Skin of body (tissue), 2 donors: Measurements from ENCODE around the gene GOLM1. TPM values are rescaled to one million over a fixed set of nuclear protein-coding genes. Genes with fewer than 3 reads are reported as not detected.
"Not testable (repeated sequence)": the region's sequence is repeated elsewhere in the genome, so short reads cannot be mapped to it uniquely, and the experiment has no call there.

Source experiments
- DNase-seq: peaks from one replicate; lab custom pipeline; 2025; lab: John Stamatoyannopoulos, UW
- total RNA-seq: library from RNA; depleted of rRNA; stranded (reverse); fragments of >200 nt; gene quantifications from one replicate; pipeline ENCODE4 v1.2.3, GENCODE V29; 2014

GOLM1 gene
- total RNA-seq, 1 donor from 2014 or later: 26.0 TPM

DNA sequence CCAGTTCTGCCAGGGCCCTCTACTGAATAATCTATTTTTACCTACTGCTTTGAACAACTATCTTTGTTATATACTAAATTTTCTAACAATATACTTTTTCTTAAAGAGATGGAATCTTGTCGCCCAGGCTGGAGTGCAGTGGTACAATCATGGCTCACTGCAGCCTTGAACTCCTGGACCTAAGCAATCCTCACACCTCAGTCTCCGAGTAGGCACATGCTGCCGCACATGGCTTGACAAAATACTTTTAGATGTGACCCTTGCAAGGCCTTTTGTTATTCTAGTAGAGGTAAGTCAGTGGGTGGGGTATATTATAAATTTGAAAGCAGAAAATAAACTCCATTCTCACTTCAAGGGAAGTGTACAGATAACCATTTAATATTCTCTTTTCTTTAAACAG lies 7.9 kb downstream of the GOLM1 start:
- DNase-seq: no peak

DNA sequence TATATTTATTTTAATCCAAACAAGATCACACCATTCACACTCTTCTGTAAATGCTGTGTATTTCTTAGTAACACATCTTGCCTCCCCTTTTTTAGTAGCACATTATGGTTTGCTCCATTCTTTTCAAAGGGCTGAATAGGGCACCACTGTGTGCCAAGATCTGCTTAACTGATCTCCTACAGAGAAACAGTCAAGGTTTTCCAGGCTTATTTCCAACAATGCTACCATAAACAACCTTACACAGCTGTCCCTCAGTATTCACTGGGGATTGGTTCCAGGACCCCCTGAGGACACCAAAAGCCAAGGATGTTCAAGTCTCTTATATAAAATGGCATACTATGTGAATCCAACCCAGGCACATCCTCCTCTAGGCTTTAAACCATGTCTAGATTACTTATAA lies 16.5 kb downstream of the GOLM1 start:
- DNase-seq: no peak

DNA sequence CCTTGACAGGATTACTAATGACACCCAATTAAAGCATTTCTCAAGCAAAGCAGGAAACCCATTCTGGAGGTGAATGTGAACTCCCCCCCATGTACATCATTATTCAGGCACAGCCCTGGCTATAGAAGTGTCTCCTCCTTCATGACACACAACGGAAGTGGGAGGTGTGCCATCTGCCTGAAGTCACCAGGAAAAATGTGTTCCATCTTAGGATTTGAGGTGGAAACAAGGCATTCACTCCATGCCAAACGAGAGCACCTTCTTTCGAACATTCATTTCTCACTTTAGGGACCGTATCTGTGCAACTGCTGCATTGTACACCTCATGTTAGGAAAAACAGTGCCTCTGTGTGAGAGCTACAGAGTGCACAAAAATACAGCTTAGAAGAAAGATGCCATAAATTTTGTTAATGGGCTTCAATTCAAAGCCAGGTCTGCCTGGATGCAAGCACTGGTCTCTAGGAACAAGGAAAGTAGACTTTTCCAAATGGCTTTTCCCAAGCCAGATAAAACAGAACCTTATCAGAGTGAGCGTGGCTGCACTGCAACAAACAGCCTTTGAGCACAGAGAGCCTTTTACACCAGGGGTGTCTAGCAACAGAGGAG lies 19.4 kb downstream of the GOLM1 start:
- no peak for DNase-seq

DNA sequence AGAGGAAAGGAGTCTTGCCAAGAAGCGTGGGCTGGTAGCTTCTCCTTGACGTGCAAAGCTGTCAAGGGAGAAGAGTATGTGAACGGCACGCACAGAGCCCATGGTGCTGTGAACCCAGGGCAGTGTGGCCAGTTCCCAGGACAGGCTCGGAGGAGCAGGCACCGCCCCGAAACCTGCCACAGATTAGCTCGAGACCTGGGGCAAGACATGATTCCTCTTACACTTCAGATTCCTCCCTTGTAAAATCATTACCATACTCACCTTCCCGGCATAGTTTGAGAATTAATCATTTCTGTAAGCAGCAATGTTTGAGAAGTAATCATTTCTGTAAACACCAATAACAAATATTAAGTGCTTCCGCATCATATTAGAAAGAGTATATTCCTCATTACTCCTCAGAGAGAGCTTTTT lies 19.9 kb downstream of the GOLM1 start:
- no peak for DNase-seq

DNA sequence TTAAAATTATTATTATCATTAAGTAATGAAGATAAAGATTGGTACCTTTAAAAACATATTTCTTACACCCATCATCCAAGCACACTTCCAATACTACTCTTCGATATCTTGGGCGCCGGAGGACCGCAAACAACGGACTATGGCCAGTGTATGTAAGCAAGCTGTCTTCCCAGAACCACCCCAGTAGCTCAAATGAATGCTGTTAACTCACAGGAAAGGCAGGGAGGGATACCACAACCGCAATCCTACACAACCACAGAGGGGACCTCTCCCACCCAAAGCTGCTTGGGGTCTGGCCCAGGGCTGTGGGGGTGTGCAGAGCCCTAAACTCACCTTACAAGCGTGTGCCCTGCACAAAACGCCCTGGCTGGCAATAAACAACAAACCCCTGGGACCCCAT lies 20.6 kb downstream of the GOLM1 start:
- DNase-seq: no peak

DNA sequence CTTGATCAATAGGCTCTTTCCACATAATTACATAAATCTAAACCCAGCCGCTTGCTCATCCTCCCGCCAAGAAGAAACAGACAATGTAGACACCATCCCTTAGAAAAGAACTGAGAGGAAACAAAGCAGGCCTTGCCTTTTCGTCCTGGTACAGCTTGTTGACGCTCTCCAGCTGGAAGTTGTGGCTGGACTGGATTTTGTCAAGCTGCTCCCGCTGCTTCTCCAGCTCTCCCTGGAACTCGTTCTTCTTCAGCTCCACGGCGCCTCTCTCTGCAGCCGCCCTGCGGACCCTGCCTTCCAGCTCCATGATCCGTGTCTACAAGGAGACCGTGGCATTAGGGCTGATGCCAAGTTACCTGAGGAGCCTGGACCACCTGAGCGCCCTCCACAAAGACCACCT lies 22.1 kb downstream of the GOLM1 start:
- no peak for DNase-seq

DNA sequence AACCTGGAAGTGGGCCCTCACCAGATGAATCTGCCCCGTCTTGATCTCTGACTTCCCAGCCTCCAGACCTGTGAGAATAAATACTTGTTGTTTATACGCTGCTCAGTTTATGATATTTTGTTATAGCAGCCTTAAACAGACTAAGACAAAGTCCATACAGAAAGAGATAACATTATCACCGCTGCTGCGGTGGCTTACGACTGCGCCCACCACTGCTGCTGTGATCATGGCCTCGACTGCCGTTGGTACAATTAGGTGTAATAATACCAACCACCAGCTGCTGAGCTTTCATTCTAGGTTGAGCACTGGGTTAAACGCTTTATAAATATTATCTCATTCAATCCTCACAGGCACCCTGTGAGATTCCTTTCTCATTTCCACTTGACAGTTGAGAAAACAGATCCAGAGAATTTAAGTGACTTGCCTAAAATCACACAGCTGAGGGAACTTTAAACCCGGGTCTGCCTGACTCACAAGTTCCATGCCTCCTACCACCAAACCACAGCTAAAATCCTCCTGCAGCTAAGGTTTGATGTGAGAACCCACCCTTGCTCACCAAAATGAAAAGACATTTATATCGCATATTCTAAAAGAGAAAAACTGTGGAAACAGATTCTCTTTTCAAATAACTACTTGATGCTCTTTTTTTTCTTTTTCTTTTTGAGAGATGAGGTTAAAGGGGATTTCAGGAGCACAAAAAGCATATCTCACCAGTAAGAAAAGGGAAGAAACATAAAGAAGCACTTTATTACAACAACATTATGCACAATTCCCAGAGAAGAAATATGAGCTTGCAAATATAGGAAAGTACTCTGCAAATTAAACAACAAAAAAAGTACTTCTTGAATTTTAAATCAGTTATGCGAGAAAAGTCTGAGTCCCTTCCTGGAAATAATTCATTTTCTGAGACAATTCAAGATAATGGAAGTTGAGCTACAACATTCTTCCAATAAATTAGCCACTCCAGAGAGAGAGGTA lies 23.9 kb downstream of the GOLM1 start:
- no peak for DNase-seq

DNA sequence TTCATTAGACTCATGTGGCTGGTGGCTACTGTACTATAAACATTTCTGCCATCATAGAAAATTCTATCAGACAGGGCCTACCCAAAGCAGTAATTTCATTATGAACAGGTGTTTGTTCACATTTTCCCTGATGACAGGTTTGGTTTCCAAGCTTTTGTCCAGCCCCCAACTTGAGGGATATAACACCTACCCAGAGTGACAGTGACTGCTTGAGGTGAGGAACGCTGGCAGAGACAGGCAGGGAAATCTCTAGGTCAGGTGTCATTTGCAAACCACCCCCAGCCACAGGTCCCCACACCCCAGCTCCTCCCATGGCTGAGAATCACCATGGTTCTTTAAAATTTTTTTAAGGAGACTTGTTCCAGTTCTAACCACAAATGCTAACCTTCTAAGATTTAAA lies 25.5 kb downstream of the GOLM1 start:
- DNase-seq: no peak

DNA sequence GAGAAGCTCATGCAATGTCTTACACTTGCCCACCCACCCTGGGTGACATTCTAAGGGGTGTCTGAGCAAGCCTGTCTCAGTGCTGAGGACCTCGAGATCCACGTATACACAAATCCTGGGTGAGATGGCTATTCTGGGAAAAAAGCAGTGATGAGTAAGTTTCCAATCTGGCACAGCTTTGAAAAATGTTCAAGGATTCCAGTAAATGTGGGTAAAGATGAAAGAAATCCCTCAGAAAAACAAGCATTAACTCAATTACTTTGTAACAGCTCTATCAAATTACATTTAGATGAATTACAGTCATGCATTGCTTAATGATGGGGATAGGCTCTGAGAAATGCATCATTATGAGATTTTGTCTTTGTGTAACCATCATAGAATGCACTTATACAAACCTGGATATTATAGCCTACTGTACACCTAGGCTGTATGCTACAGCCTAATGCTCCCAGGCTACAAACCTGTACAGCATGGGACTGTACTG lies 26.9 kb downstream of the GOLM1 start:
- no peak for DNase-seq

DNA sequence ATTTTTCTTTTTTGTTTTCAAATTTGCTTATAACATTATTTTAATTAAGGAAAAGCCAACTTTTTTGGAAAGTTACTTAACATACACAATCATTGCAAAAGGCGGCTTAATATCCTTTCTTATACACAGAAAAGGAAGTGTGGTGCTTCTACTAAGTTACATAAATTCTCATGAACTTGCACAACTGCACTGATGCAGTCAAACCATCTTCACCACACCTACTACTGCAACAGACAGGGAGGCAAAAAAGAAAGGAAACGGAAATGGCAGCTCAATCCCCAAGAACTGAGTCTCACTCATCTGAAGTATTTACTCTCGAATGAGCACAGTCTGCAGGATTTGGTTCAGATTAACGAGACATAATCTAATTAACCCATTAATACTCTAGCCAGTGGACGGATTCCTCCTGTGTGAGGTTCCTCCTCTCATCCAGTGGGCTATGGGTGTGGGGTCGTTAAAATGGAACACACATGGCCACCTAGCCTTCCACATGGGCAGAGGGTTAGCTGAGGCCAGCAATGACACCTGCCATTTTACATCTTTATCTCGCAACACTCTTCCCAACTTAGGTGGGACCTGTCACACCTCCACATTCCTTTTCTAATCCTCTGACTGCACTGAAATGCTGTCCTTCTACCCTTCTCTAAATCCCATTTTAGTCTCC lies 30.0 kb downstream of the GOLM1 start:
- DNase-seq: no peak

DNA sequence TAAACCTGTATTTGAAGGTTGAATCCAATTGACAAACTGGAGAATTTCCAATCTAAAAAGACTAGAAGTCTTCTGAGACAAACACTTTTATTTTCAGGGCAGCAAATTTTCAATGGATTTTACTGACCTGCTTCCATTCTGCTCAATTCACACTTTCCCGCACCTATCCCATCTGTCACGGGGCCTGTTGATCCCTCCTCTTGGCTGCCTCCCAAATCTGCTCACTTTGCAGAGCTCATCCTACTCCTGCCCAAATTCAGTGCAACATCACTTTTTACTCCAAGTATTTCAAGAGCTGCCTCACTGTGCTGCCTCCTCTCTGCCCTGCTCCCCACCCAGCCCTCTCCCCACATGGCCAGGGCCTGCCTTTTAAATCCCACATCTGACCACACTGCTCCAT lies 35.1 kb downstream of the GOLM1 start:
- DNase-seq: no peak

DNA sequence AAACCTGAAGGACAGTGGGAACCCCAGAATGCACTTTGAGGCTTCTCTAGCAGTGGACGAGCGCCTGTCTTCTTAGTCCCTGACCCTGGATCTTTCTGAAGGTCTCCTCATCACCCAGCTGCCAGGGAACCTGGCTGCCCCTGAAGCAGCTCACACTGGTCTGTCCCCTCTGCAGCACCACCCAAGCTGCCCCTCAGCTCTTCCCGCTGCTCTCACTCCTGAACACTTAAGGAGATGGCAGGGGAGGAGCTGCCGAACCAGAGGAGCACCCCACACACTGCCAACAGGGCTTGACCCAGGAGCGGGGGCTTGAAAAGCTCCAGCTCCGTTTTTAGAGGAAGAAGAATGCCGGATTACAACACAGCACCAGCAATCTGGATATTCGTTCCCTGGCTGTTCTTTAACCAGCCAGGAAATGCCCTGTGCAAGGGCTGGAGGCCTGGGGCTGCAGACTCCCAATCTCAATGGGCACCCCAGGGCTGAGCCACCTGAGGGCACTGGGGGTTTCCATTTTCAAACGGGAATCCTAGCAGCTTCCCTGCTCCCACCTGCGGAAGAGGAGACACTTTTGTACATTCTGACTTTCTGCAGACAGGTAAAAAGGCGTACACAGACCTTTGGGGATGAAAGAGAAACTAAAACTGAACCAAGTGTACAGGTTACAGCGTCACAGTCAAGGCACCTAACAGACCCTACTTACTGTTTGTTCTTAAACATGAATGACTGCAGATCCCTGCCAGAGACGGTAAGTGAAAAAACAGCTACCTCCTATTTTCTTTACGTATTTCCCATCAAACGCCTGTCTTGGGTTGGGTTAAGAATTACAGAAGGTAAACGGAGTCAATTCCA lies 36.3 kb downstream of the GOLM1 start:
- DNase-seq: no peak

DNA sequence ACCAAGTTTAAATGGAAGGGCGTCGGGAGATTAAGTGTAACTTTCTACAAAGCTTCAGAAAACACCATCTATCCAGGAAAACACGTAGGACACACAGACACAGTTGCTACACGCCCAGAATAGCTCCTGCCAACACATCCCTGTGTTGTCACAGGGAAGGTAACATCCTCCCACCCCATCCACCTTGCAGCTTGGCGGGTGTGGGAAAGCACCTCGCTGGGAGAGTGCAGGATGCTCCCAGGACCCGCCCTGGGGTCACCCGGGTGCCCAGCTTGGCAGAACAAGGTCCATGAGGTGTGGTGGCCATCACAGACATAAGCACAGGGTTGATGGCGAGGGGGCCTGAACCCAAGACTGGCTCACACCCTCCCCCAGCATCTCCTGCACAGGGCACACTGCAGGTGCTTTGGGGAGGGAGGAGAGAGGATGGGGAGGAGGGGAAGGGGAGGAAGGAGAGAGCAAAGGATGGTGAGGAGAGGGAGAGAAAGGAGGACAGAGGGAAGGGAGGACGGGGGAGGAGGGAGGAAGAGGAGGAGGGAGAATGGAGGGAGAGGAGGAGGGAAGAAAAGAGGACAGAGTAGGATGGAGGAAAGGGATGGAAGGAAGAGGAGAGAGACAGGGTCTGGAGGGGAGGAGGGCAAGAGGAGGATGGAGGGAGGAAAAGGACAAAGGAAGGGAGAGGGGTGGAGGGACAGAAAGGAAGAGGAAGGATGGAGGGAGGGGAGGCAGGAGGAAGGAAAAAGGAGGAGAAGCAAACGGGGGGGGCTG lies 37.2 kb downstream of the GOLM1 start:
- DNase-seq: no peak

DNA sequence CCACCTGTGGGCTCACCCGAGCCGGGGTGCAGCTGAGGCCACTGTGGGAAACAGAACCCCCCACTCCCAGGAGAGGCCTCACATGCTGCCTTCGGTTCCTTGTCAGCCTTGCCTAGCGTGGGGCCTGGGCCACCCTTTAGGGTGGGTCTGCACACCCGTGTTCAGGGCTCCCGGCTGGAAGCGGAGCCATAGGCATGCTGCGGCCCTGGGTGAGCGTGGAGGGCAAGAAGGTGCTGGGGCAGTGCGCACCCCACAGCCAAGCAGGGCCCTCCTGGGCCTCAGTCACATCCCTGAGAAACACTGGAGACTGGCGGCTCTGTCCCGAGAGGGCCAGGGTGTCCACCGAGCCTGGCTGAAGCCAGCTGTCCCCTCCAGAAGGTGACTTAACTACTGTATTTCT lies 41.9 kb downstream of the GOLM1 start:
- no peak for DNase-seq

DNA sequence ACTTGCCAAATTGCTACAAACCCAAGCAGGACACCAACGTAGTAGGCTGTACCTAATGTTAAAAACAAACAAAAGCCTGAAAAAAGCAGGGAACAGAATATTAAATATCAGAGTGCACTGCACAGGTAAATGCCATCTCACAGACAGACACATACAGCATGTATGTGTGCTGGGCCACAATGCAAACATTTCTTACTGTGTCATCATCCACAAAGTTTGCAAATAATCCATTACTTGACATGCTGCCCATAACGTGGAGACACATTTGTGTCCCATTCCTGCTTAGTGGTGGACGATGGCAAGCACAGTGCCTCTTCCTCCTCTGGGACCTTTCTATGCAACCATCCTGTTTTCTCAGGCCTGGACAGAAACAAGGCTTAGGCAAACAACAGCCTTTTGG lies 44.7 kb downstream of the GOLM1 start:
- DNase-seq: no peak

DNA sequence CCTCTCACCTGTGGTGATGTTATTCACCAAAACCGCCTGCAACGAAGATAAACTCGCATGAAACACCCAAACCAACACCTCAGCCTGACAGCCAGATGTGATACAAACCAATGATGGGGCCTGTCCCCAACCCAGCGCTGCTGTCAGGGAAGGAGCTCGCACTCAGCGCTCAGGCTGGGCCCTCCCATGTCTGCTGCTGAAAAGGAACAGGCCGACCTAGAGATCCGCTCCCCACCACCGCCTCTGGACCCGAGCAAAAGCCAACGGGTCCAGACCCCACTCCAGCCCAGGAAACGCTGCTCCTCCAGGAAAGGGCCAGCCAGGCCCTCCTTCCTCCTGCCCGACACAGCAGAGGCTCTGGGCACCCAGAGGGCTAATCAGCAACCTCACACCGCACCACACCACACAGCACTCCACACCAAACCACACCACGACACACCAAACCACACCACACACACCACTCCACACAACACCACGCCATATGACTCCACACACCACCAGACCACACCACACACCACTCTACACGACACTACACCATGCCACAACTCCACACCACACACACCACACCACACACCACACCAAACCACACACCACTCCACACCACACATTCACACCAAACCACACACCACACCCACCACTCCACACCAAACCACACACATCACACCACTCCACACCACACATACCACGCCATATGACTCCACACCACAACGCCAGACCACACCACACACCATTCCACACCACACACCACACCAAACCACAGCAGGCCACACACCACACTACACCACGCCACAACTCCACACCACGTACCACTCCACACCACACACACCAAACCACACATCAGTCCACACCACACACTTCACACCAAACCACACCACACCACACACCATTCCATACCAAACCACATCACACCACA lies 46.5 kb downstream of the GOLM1 start:
- no peak for DNase-seq

DNA sequence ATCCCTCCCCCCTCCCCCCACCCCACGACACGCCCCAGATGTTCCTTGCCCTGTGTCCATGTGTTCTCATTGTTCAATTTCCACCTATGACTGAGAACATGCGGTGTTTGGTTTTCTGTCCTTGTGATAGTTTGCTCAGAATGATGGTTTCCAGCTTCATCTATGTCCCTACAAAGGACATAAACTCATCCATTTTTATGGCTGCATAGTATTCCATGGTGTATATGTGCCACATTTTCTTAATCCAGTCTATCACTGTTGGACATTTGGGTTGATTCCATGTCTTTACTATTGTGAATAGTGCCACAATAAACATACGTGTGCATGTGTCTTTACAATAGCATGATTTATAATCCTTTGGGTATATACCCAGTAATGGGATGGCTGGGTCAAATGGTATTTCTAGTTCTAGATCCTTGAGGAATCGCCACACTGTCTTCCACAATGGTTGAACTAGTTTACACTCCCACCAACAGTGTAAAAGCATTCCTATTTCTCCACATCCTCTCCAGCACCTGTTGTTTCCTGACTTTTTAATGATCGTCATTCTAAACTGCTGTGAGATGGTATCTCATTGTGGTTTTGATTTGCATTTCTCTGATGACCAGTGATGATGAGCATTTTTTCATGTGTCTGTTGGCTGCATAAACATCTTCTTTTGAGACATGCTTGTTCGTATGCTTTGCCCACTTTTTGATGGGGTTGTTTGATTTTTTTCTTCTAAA lies 51.2 kb downstream of the GOLM1 start:
- DNase-seq: not testable (repeated sequence)

DNA sequence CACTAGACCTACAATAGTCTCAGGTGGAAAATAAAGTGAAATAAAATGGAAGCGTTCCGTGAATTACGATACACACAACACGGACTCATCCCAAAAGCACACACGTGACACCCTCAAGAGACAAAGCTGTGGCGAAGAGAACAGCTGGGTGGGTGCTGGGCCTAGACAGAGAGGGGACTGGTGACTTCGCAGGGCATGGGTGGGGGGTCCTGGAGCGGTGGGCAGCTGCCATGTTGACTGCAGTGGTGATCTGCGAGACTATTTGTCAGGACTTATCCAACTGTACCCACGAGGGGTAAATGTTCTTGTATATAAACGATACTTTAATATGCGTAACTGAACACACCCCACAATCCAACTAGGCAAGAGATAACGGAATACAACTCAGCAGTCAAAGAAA lies 52.0 kb downstream of the GOLM1 start:
- no peak for DNase-seq

DNA sequence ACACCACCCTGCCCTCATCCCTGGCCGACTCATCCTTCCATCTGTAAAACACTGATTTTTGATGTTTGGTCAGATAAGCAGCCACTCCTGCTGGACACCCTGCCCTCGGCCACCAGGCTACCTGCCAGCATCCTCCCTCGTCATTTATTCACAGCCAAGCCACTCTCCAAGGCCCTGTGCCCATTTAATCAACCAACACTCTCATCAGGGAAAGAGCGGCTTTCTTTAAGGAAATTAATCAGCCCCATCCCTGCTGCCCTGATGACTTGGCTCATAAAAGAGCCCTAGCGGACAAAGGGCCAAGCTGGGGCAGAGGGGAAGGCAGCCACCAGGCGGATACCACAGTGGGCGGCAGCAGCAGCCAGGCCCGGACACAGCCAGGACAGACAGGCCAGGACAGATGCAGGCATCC lies 52.4 kb downstream of the GOLM1 start:
- no peak for DNase-seq
